GM19351 (cell line): ENCODE data around the gene PELI3.
"Not testable (repeated sequence)": the region's sequence is repeated elsewhere in the genome, so short reads cannot be mapped to it uniquely, and the experiment has no call there.

Experiments
- ATAC-seq: cut with Tn5 transposase; IDR thresholded peaks from one replicate; pipeline ENCODE4 v1.9.1; 2021; ENCODE audit warnings: mild to moderate bottlenecking, moderate library complexity; ENCODE audit not compliant: unreplicated experiment

The PELI3 gene

GRCh38 chr11:66443602-66444001 is 23.1 kb upstream of the PELI3 start:
- ATAC-seq = no peak

GRCh38 chr11:66447012-66447411 is 19.7 kb upstream of the PELI3 start:
- ATAC-seq = no peak

- no peak for ATAC-seq
Measured at GRCh38 chr11:66448523-66448922, 18.2 kb upstream of the PELI3 start.

GRCh38 chr11:66450560-66450959 is 16.1 kb upstream of the PELI3 start:
- ATAC-seq = no peak

DNA sequence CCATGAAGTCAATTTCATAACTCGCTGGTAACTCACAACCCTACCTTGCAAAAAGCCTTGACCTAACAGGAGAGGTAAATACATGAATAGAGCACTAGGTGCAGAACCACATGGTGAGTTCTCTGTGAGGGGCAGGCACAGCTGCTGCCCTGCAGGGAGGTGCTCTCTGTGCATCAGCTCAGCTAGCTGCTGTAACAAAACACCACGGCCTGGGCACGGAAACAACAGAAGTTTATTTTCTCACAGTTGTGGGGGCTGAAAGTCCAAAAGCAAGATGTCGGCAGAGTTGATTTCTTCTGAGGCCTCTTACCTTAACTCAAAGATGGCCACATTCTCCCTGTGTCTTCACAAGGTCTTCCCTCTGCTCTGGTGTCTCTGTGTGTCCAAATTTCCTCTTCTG is 15.0 kb upstream of the PELI3 start:
- no peak for ATAC-seq

DNA sequence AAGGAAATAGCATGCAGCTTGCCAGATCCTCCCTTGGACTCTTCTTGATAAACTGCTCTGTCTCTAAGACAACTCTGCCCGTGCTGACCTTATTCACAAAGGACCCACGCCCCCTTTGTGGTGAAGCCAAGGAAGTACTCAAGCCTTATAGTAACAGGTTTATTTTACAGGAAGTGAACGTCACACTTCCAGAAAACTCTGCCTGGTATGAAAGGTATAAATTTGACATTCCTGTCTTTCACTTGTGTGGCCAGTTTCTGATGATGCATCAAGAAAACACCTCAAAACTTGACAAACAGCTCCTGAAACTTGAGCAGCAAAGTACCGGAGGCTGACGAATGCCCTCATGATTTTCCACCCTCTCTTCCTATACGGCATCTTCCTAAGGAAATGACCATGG is 12.5 kb upstream of the PELI3 start:
- ATAC-seq = no peak

GRCh38 chr11:66454828-66455227 is 11.9 kb upstream of the PELI3 start:
- ATAC-seq = no peak

GRCh38 chr11:66457826-66458225 is 8.9 kb upstream of the PELI3 start:
- no peak for ATAC-seq

- no peak for ATAC-seq
Measured at GRCh38 chr11:66459138-66459778, 7.4 kb upstream of the PELI3 start.

DNA sequence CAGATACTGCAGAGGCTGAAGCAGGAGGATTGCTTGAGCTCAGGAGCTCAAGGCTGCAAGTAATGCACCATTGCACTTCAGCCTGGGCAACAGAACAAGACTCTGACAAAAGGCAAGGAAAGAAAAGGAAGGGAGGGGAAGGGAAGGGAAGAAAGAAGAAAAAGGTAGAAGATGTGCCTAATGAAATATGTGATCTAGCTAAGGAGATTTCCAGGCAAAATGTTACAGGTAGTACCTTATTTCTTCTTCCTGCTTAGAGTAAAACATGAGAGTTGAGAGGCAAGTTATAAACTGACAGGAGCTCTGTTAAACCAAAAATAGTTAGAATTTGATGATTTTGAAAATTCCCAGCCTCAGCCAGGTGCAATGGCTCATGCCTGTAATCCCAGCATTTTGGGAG is 4.7 kb upstream of the PELI3 start:
- no peak for ATAC-seq

DNA sequence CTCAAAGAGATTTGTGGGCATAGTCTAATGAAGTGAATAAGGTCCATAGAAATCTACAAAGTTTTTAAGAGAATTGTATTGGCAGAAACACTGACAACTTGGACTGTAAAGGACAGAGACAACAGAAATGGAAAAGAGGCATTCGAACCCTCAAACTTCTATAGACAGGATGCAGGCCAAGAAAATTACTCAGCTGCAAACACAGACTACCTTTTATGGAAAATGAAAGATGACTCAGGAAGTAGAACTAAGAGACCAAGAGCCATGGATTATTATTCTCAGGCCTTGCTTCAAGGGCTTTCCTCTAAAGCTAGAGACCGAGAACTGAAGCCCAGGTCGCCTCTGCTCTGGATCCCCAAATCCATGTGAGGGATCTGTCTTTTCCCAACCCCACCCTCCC is 3.8 kb upstream of the PELI3 start:
- no peak for ATAC-seq

- ATAC-seq = not testable (repeated sequence)
Measured at GRCh38 chr11:66464116-66464515, 2.6 kb upstream of the PELI3 start.

GRCh38 chr11:66464916-66465315 is 1.8 kb upstream of the PELI3 start:
- no peak for ATAC-seq

- ATAC-seq = no peak
Measured at GRCh38 chr11:66465373-66466224, 1.1 kb upstream of the PELI3 start.

DNA sequence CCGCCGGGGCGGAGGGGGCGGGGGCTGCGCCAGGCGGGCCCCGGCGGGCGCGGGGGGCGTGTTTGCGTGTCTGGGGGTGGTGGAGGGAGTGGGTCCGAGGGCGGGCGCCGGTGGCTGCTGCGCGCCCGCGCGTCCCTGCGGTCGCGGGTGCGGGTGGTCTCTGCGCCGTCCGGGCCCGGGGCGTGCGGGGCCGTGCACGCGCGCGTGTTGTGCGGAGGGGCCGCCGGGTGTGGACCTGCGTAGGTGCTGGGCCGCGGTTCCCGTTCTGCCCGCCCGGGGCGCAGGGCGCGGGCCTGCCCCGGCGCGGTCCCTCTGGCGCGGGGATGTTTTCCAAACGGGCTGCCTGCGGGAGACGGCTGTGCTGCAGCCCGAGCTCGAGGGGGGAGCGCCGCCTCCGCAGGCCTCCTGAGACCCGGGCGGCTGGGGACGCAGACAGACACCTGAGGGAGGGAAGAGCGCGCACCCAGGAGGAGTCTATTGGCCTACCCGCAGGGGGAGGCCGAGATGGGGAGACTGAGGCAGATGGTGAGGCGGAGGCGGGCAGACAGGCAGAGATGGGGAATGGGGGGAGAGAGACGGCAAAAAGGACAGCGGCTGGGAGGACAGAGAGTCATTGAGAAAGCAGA is 442 bp downstream of the PELI3 start:
- peak; percentile 47 for ATAC-seq

GRCh38 chr11:66467756-66468155 is 1.1 kb downstream of the PELI3 start:
- no peak for ATAC-seq

DNA sequence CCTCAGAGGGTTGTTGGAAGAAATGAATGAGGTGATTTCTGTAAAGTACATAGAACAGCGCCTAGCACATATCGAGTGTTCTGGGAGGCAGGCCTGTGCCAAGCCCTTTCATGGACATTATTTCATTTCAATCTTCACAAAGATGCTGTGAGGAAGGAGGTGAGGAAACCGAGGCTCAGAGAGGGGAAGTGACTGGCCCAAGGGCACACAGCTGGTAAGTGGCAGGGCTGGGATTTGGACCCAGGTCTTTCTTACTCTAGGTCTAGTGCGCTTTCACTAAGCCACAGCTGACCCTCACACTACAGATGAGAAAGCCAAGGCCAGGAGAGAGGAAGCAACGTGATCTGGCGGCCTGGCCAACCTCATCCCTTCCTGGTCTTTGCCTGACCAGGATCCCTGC is 2.0 kb downstream of the PELI3 start:
- ATAC-seq = no peak

- ATAC-seq = no peak
Measured at GRCh38 chr11:66469441-66469840, 2.7 kb downstream of the PELI3 start.

- no peak for ATAC-seq
Measured at GRCh38 chr11:66470015-66470414, 3.3 kb downstream of the PELI3 start.

DNA sequence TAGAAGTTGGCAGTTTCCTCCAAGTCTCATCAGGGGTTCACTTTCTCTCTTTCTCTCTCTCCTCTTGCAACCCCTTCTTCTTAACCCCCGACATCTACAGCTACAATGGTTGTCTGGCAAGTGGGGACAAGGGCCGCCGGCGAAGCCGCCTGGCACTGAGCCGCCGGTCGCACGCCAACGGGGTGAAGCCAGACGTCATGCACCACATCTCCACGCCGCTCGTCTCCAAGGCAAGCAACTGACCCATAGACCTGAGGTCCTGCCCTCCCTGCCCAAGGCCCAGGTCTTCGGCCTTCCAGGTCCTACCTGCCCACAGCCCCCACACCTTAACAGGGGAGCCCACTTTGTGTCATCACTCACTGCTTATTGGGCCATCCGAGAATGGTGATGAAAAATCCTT is 4.4 kb downstream of the PELI3 start:
- ATAC-seq = no peak

DNA sequence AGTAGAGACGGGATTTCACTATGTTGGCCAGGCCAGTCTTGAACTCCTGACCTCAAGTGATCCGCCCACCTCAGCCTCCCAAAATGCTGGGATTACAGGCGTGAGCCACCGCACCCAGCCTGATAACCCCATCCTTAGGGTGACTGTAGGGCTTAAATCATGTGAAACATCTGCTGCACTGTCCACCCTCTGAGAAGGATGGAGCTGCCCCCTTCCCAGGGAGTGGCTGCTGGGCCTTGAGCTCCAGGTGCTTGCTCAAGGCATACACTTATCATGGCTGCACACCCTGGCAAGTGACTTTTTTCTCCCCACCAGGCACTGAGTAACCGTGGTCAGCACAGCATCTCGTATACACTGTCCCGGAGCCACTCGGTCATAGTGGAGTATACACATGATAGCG is 5.3 kb downstream of the PELI3 start:
- ATAC-seq = no peak

- no peak for ATAC-seq
Measured at GRCh38 chr11:66473167-66473566, 6.5 kb downstream of the PELI3 start.
